HG02763 (cell line): Measurements from ENCODE around the gene CLDN9.

Source experiments
- ATAC-seq: cut with Tn5 transposase; IDR thresholded peaks from one replicate; pipeline ENCODE4 v1.9.1; 2021; ENCODE audit warnings: mild to moderate bottlenecking, moderate library complexity; ENCODE audit not compliant: unreplicated experiment

CLDN9 gene

GRCh38 chr16:3029491-3030221, 16.9 kb downstream of the CLDN9 start:
- no peak for ATAC-seq

GRCh38 chr16:3030222-3031212, 17.8 kb downstream of the CLDN9 start:
- ATAC-seq = no peak

GRCh38 chr16:3032624-3033023, 19.9 kb downstream of the CLDN9 start:
- no peak for ATAC-seq

- no peak for ATAC-seq
Observed at GRCh38 chr16:3035289-3035971, 22.7 kb downstream of the CLDN9 start.

- no peak for ATAC-seq
Observed at GRCh38 chr16:3035972-3036725, 23.4 kb downstream of the CLDN9 start.

GRCh38 chr16:3036726-3037315, 24.1 kb downstream of the CLDN9 start, which contains the start of gene BICDL2:
BICDL2 (minus strand) TSS chr16:3036944; CDS start chr16:3035496, 1,448 bp downstream.
- no peak for ATAC-seq

GRCh38 chr16:3038256-3038655, 25.5 kb downstream of the CLDN9 start:
- no peak for ATAC-seq

- ATAC-seq = no peak
Observed at GRCh38 chr16:3038896-3039295, 26.2 kb downstream of the CLDN9 start.

- no peak for ATAC-seq
Observed at GRCh38 chr16:3042376-3042775, 29.7 kb downstream of the CLDN9 start.

GRCh38 chr16:3044708-3045107, 32.0 kb downstream of the CLDN9 start:
- ATAC-seq = no peak

GRCh38 chr16:3045758-3046640, 33.3 kb downstream of the CLDN9 start, which contains the start of gene MMP25:
MMP25 (plus strand) TSS chr16:3046561; CDS start chr16:3046918, 357 bp downstream.
- no peak for ATAC-seq

- ATAC-seq = no peak
Observed at GRCh38 chr16:3046641-3047386, 34.1 kb downstream of the CLDN9 start.

- ATAC-seq = no peak
Observed at GRCh38 chr16:3047387-3047720, 34.6 kb downstream of the CLDN9 start.

GRCh38 chr16:3049921-3050481, 37.3 kb downstream of the CLDN9 start:
- ATAC-seq = no peak

GRCh38 chr16:3050487-3050886, 37.8 kb downstream of the CLDN9 start:
- ATAC-seq = no peak

GRCh38 chr16:3051009-3051408, 38.3 kb downstream of the CLDN9 start:
- no peak for ATAC-seq

- no peak for ATAC-seq
Observed at GRCh38 chr16:3051494-3051893, 38.8 kb downstream of the CLDN9 start.
